Karpas-422 (cell line): ENCODE data around the gene CTNNA1. TPM values are rescaled to one million over a fixed set of nuclear protein-coding genes. Genes with fewer than 3 reads are reported as not detected.
"Not testable (repeated sequence)": the region's sequence is repeated elsewhere in the genome, so short reads cannot be mapped to it uniquely, and the experiment has no call there.

Source experiments
- DNase-seq: peaks from one replicate; pipeline ENCODE4 v3.0.0-alpha.2; 2015
- H2AFZ ChIP-seq: fragments of 200-600 bp; sonication (generic); 2 replicates; pipeline ENCODE4 v1.6.1; 2014; ENCODE audit warnings: antibody characterized with exemption, low read length, mixed read lengths
- H3K27ac ChIP-seq: fragments of 200-600 bp; sonication (generic); 2 replicates; pipeline ENCODE4 v1.5.1; 2014; ENCODE audit warnings: mild to moderate bottlenecking, low read length, moderate library complexity
- H3K27me3 ChIP-seq: fragments of 200-600 bp; sonication (generic); 2 replicates; pipeline ENCODE4 v1.6.1; 2014; ENCODE audit warnings: low read length, mixed read lengths
- H3K36me3 ChIP-seq: fragments of 200-600 bp; sonication (generic); 2 replicates; pipeline ENCODE4 v1.6.1; 2014; ENCODE audit warnings: low read length, mixed read lengths; ENCODE audit not compliant: insufficient read depth
- H3K4me1 ChIP-seq: fragments of 200-600 bp; sonication (generic); 2 replicates; pipeline ENCODE4 v1.6.1; 2014; ENCODE audit warnings: mild to moderate bottlenecking, low read length, mixed read lengths
- H3K4me2 ChIP-seq: fragments of 200-600 bp; sonication (generic); 2 replicates; pipeline ENCODE4 v1.6.1; 2014; ENCODE audit warnings: low read length, low read depth, mild to moderate bottlenecking; ENCODE audit not compliant: poor library complexity, severe bottlenecking
- H3K4me3 ChIP-seq: fragments of 200-600 bp; sonication (generic); 2 replicates; pipeline ENCODE4 v1.5.1; 2014; ENCODE audit warnings: mild to moderate bottlenecking, antibody characterized with exemption, low read length, mixed read lengths
- H3K79me2 ChIP-seq: fragments of 200-600 bp; sonication (generic); 2 replicates; pipeline ENCODE4 v1.6.1; 2014; ENCODE audit warnings: mild to moderate bottlenecking, low read length, mixed read lengths
- H3K9ac ChIP-seq: fragments of 200-600 bp; sonication (generic); 2 replicates; pipeline ENCODE4 v1.6.0; 2014; ENCODE audit warnings: low read length
- H3K9me2 ChIP-seq: fragments of 200-600 bp; sonication (generic), shearing (Covaris generic); replicated peaks from 2 replicates; pipeline ENCODE4 v1.6.0; 2014; ENCODE audit warnings: mild to moderate bottlenecking, low read length, moderate library complexity; ENCODE audit not compliant: insufficient read depth
- H3K9me3 ChIP-seq: fragments of 300-700, 200-600 bp; sonication (generic); 2 replicates; pipeline ENCODE4 v1.6.1; 2014; ENCODE audit warnings: low read length, mixed read lengths
- H4K20me1 ChIP-seq: fragments of 200-600 bp; sonication (generic); 2 replicates; pipeline ENCODE4 v1.6.1; 2014; ENCODE audit warnings: mild to moderate bottlenecking, antibody characterized with exemption, low read length, low read depth; ENCODE audit not compliant: insufficient read depth
- total RNA-seq: library from RNA; depleted of rRNA; stranded (reverse); fragments of >200 nt; shearing (Covaris generic); gene quantifications from 2 replicates; pipeline ENCODE4 v1.2.3, GENCODE V29; 2014; ENCODE audit warnings: low replicate concordance

CTNNA1 gene
- total RNA-seq, 1 experiment from 2014 or later, result 13.2 TPM

DNA sequence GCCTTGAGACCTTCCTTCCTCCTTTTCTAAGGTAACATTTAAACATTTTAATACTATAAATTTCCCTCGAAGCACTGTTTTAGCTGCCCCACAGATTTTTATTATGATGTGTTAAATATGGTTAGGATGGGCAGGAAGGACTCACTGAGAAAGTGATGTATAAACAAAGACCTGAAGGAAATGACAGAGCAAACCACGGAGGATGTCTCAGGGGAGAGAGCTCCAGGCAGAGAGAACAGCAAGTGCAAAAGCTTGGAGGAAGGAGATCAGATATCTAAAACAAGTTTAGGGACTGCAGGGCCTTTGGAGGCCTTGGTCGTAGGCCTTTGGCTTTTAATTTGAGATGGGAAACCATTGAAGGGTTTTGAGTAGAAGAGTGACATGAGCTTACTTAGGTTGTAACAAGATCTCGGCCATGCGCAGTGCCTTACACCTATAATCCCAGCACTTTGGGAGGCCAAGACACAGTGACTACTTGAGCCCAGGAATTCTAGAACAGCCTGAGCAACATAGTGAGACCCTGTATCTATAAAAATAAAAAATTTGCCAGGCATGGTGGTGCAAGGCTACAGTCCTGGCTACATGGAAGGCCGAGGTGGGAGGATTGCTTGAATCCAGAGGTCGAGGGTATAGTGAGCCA lies 157.4 kb downstream of the CTNNA1 start:
- no peak overlapping the region for H2AFZ ChIP-seq
- H3K27ac ChIP-seq, result no peak overlapping the region
- no peaks in the 10 kb centered on the region for H3K9me2 ChIP-seq
- no peaks in the 10 kb centered on the region for H3K36me3 ChIP-seq
- no peaks in the 10 kb centered on the region for H3K4me1 ChIP-seq
- no peaks in the 10 kb centered on the region for H3K27me3 ChIP-seq
- H4K20me1 ChIP-seq, result no peaks in the 10 kb centered on the region
- no peak overlapping the region for H3K4me2 ChIP-seq
- no peaks in the 10 kb centered on the region for H3K9me3 ChIP-seq
- H3K79me2 ChIP-seq, result no peaks in the 10 kb centered on the region
- DNase-seq, result no peak
- H3K4me3 ChIP-seq, result no peak overlapping the region
- H3K9ac ChIP-seq, result no peak overlapping the region

DNA sequence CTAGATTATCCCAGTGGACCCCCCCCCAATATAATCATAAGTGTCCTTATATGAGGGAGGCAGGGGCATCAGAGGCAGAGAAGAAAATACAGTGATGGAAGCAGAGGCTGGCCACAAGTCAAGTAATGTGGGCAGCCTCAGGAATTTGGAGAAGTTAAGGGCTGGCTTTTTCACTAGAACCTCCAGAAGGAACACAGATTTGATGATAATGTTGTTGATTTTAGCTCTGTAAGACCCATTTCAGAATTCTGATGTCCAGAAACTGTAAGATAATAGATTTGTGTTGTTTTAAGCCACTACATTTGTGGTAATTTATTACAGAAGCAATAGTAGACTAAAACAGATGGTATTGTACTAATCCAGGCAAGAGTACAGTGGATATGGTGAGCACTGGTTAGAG lies 158.2 kb downstream of the CTNNA1 start:
- no peak for DNase-seq
- H3K27ac ChIP-seq, result no peak overlapping the region

DNA sequence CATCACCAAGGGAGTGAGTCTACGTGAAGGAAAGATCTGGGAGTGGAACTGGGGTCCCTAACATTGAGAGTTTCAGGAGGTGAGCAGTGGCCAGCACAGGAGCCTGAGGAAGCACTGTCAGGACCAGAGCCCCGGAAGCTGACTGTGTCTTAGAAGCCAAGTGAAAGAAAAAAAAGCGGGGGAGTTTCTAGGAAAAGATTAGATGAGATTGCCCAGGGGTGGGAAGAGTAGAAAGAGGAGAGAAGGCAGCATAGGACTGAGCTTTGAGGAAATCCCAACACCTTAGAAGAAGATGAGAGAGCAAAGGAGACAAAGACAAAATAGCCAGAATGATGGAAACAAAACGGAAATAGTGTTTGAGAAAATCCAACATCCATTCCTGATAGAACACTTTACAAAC lies 158.9 kb downstream of the CTNNA1 start:
- Histone ChIP-seq H3K9me2 (no peaks in the 10 kb centered on the region), H3K4me1 (no peaks in the 10 kb centered on the region), H3K36me3 (no peaks in the 10 kb centered on the region), H2AFZ (no peak overlapping the region), H3K79me2 (no peaks in the 10 kb centered on the region), H3K9ac (no peak overlapping the region), H3K27ac (no peak overlapping the region), H3K9me3 (no peaks in the 10 kb centered on the region), H3K27me3 (no peaks in the 10 kb centered on the region), H4K20me1 (no peaks in the 10 kb centered on the region), H3K4me3 (no peak overlapping the region), H3K4me2 (no peak overlapping the region)
- DNase-seq, result no peak

More for the DNA sequence above, 158.2 kb downstream of the CTNNA1 start:
- no peaks in the 10 kb centered on the region for H3K79me2 ChIP-seq
- H3K4me1 ChIP-seq, result no peaks in the 10 kb centered on the region
- H4K20me1 ChIP-seq, result no peaks in the 10 kb centered on the region
- H3K9me3 ChIP-seq, result no peaks in the 10 kb centered on the region
- no peak overlapping the region for H3K9ac ChIP-seq
- no peaks in the 10 kb centered on the region for H3K9me2 ChIP-seq
- no peak overlapping the region for H3K4me2 ChIP-seq
- H3K36me3 ChIP-seq, result no peaks in the 10 kb centered on the region
- H3K27me3 ChIP-seq, result no peaks in the 10 kb centered on the region
- H3K4me3 ChIP-seq, result no peak overlapping the region
- no peak overlapping the region for H2AFZ ChIP-seq

DNA sequence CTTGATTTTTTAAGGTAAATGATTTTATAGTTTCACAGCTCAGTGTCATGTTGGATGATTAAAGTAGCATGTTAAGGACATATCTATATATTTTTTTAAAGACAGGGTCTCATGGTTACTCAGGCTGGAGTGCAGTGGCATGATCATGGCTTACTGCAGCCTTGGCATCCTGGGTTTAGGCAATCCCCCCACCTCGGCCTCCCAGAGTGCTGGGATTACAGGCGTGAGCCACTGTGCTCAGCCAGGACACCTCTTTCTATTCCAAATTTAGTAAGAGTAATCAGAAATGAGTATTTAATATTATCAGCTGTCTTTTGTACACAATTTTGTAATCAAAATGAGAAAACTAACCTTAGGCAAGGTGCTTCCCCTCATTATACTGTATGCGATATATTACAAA lies 160.5 kb downstream of the CTNNA1 start:
- Histone ChIP-seq H3K79me2 (no peaks in the 10 kb centered on the region), H4K20me1 (no peaks in the 10 kb centered on the region), H3K36me3 (no peaks in the 10 kb centered on the region), H3K27me3 (no peaks in the 10 kb centered on the region), H2AFZ (no peak overlapping the region), H3K9ac (no peak overlapping the region), H3K4me3 (no peak overlapping the region), H3K9me2 (no peaks in the 10 kb centered on the region), H3K4me2 (no peak overlapping the region), H3K4me1 (no peaks in the 10 kb centered on the region), H3K9me3 (no peaks in the 10 kb centered on the region), H3K27ac (no peak overlapping the region)
- DNase-seq, result no peak

DNA sequence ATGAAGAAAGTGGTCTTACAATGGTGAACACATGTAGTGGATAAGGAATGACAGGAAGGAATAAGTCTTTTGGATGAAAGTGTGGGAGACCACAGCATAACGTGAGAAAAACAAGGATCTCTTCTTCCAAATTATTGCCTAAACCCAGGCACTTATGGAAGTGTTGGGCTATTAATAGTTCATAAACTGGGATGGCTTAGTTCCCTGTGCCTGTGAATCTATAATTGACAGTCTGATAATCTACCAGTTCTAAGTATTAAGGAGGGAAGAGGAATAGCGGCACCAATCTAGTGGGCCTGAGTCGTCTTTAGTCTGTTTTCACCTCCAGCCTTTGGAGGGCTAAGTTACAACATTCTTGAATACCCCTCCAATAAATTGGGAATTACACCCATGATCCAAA lies 161.1 kb downstream of the CTNNA1 start:
- no peaks in the 10 kb centered on the region for H3K36me3 ChIP-seq

DNA sequence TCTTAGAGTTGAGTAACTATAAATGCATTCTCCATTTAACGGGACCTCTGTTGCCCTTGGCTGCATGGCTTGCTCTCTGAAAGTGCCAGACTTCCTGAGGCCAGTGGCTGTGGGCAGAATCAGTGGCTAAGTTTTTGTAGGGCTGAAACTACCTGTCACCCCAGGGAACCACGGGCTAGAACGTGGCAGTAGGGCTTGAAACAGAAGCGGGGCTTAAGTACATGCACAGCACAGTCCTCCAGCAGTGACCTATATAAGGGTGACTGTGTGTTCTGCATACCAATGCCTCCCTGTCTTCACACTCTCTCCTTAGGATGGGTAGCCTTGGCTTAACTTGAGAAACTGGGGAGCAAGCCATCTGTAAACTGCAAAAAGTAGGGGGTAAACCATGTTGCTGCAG lies 165.5 kb downstream of the CTNNA1 start:
- H3K4me2 ChIP-seq, result no peak overlapping the region
- H3K36me3 ChIP-seq, result no peaks in the 10 kb centered on the region
- no peaks in the 10 kb centered on the region for H3K79me2 ChIP-seq
- H4K20me1 ChIP-seq, result no peaks in the 10 kb centered on the region
- no peak for DNase-seq
- no peaks in the 10 kb centered on the region for H3K4me1 ChIP-seq
- no peak overlapping the region for H3K27ac ChIP-seq
- no peaks in the 10 kb centered on the region for H3K9me3 ChIP-seq
- H3K9me2 ChIP-seq, result no peaks in the 10 kb centered on the region
- H3K9ac ChIP-seq, result no peak overlapping the region
- H3K27me3 ChIP-seq, result no peaks in the 10 kb centered on the region
- H3K4me3 ChIP-seq, result no peak overlapping the region
- no peak overlapping the region for H2AFZ ChIP-seq

More for the DNA sequence above, 161.1 kb downstream of the CTNNA1 start:
- Histone ChIP-seq H2AFZ (no peak overlapping the region), H3K4me3 (no peak overlapping the region), H3K4me1 (no peaks in the 10 kb centered on the region), H3K4me2 (no peak overlapping the region), H3K79me2 (no peaks in the 10 kb centered on the region), H3K9me2 (no peaks in the 10 kb centered on the region), H3K27me3 (no peaks in the 10 kb centered on the region), H3K27ac (no peak overlapping the region), H4K20me1 (no peaks in the 10 kb centered on the region), H3K9ac (no peak overlapping the region), H3K9me3 (no peaks in the 10 kb centered on the region)
- DNase-seq, result no peak

DNA sequence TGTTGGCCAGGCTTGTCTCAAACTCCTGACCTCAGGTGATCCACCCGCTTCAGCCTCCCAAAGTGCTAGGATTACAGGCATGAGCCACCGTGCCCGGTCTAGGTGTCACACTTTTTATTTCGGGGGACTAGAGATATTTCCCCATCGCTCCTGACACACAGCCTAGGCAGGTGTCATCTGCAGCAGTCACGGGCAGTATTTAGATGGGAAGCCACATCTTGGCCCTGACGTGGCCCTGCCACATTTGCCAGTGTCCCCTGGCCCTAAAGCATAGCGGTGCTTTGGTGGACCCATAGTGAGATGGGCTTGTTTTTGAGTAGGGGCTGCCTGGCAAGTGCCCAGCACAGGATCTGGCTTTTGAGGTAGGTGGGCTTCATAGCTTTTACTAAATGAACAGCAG lies 167.0 kb downstream of the CTNNA1 start:
- DNase-seq, result no peak
- Histone ChIP-seq H3K9ac (no peak overlapping the region), H3K4me2 (no peak overlapping the region), H3K4me3 (no peak overlapping the region), H3K4me1 (no peaks in the 10 kb centered on the region), H3K9me3 (no peaks in the 10 kb centered on the region), H2AFZ (no peak overlapping the region), H3K79me2 (no peaks in the 10 kb centered on the region), H4K20me1 (no peaks in the 10 kb centered on the region), H3K27me3 (no peaks in the 10 kb centered on the region), H3K9me2 (no peaks in the 10 kb centered on the region), H3K36me3 (no peaks in the 10 kb centered on the region), H3K27ac (no peak overlapping the region)

DNA sequence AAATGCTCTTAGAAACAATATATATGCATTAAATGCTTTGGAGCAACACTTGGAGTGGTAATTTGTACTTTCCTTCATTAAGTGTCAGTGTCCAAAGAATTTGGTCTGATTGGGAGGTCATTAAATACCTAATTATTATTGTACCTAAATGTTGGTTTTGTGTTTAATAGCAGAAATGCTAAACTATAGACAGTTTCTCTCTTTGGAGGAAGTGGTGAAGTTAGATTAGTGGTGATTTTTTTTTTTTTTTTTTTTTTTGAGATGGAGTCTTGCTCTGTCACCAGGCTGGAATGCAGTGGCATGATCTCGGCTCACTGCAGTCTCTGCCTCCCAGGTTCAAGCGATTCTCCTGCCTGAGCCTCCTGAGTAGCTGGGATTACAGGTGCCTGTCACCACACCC lies 168.1 kb downstream of the CTNNA1 start:
- H2AFZ ChIP-seq, H3K4me1 ChIP-seq: not testable (repeated sequence)

DNA sequence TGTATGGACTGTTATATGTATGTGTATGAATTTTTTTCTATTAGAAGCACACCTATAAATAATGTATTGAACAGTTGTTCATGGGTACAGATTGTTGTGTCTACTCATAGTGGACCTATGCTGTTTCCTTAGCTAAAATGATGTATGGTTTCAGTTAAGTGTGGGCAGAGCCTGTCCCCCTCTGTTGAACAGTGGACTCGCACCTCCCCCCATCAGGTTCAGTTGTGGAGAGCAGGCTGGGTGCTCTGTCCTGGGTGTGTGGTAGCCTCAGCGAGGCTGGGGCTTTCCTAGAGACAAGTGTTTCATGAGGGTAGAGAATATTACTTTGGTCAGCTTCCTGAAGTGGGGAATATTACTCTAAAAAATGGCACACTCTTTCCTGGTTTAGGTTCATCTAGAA lies 169.3 kb downstream of the CTNNA1 start:
- Histone ChIP-seq H3K4me2 (no peak overlapping the region), H4K20me1 (no peaks in the 10 kb centered on the region), H3K79me2 (no peaks in the 10 kb centered on the region), H2AFZ (no peak overlapping the region), H3K9me2 (no peaks in the 10 kb centered on the region), H3K4me1 (no peaks in the 10 kb centered on the region), H3K27ac (no peak overlapping the region), H3K27me3 (no peaks in the 10 kb centered on the region), H3K4me3 (no peak overlapping the region), H3K9ac (no peak overlapping the region), H3K36me3 (no peaks in the 10 kb centered on the region), H3K9me3 (no peaks in the 10 kb centered on the region)
- DNase-seq, result no peak

More for the DNA sequence above, 168.1 kb downstream of the CTNNA1 start:
- H3K36me3 ChIP-seq, H3K27me3 ChIP-seq, H3K27ac ChIP-seq, H3K9me3 ChIP-seq, H3K79me2 ChIP-seq, H3K9ac ChIP-seq, H4K20me1 ChIP-seq, H3K4me3 ChIP-seq, H3K4me2 ChIP-seq, H3K9me2 ChIP-seq, DNase-seq: not testable (repeated sequence)
